Activated CD4-positive, alpha-beta T cell treated with anti-CD3 and anti-CD28 coated beads, Interleukin-2, amount 50 U/mL, for 4 hours (primary cell): ENCODE results near the gene XIRP1.
A peak's percentile ranks its signal among the peaks of the same experiment; 100 is the strongest.
"Not testable (repeated sequence)": the region's sequence is repeated elsewhere in the genome, so short reads cannot be mapped to it uniquely, and the experiment has no call there.

Experiments used
- DNase-seq, 2 experiments: peaks; one replicate each; pipeline ENCODE4 v3.0.0-alpha.2; 2020

The XIRP1 gene

DNA sequence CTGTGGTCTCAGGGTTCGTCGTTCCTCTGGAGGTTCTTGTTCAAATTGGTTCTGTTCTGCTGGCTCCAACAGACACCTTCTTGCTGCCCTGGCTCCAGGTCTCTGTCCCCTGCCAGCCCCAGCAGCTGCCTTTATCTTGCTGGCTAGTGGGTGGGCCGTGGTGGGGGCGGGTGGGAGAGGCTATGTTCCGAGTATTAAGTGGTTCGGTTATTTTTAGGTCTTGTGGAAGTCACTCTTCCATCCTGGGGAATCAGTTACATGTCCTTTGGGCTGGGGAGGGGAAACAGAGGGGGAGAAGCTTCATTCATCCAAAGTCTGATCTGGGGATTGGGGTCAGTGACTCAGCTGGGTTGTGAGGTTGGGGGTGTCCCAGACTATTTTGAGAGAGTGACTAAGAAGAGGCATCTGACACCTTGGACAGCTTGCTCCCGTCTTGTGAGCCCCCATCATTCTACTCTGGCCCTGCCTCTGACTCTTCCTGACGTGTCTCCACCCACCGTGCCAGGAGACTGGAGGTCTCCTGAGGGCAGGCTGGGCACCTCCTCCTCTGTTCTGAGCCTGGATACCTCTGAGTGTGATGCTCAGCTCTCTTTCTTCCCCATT is at the start of gene XIRP1:
Gene XIRP1, minus strand, starts transcription at position 106 of the 603 bp plus-strand sequence. CDS start 3,150 bp downstream, outside the sequence.
- DNase-seq, result no peak

- no peak for DNase-seq
Observed at GRCh38 chr3:39241561-39241960, 49.2 kb upstream of the XIRP1 start.

DNA sequence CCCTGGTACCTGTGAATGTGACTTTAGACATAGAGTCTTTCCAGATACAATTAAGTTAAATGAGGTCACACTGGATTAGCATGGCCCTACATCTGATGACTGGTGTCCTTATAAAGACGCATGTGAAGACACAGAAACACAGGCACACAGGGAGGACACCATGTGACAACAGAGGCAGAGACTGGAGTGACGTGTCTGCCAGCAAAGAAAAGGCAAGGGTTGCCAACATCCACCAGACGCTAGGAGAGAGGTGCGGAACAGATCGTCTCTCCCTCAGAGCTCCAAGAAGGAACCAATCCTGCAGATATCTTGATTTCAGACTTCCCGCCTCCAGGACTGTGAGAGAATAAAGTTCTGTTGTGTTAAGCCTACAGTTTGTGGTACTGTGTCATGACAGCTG is 44.6 kb upstream of the XIRP1 start:
- DNase-seq, result no peak

DNA sequence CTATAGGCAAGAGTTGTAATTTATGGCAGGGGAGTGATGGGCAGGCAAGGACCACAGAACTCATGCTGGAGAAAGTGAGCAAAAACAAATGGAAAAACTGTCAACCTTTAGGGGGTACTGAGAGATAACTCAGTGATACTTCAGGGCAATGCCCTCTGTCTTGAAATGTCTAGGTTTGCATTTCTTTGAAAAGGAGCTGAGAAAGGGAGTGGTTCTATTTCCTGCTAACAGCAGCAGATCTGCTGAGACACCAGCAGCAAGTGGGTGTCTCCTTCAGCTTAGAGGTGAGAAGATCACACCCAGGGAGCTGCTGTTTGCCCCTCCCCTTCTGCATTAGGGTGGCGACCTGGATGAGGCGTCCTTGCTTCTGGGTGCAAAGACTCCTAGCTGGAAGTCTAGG is 42.3 kb upstream of the XIRP1 start:
- DNase-seq, result peak in 1 of 2 experiments; percentile 3

DNA sequence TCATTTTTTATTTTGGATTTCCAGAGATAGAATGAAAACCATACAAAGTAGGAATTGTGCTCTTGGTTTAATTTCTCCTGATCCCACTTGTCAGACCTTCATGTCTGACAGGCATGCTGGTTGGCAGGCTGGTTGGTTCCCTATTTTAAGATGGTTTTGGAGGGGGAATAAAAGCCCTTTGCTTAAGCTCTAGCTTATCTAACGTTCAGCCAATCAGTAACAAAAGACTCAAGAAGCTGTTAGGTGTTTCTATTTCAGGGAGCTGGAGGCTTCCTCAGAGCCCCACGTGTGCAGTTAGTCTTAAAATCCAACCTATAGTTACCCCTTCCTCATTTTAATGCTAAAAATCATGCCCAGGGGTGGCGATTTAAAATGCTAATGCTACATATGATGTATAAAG is 40.5 kb upstream of the XIRP1 start:
- DNase-seq, result no peak

GRCh38 chr3:39230453-39230852 is 38.1 kb upstream of the XIRP1 start:
- no peak for DNase-seq

DNA sequence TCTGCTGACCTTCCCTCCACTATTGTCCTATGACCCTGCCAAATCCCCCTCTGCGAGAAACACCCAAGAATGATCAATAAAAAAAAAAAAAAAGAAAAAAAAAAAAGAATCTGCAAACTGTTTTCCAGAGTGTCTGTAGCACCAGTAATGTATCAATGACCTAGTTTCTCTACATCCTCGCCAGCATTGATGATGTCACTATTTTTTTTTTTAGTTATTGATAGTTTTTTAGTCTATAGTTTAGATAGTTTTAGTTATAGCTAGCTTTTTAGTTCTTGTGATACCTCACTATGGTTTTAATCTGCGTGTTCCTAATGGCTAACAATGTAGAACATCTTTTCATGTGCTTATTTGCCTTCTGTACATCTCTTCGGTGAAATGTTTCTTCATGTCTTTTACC is 36.1 kb upstream of the XIRP1 start:
- DNase-seq, result no peak

DNA sequence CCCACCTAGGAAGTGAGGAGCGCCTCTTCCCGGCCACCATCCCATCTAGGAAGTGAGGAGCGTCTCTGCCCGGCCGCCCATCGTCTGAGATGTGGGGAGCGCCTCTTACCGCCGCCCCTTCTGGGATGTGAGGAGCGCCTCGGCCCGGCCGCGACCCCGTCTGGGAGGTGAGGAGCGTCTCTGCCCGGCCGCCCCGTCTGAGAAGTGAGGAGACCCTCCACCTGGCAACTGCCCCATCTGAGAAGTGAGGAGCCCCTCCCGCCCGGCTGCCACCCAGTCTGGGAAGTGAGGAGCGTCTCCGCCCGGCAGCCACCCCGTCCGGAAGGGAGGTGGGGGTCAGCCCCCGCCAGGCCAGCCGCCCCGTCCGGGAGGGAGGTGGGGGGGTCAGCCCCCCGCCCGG is 35.2 kb upstream of the XIRP1 start:
- DNase-seq, result not testable (repeated sequence)

DNA sequence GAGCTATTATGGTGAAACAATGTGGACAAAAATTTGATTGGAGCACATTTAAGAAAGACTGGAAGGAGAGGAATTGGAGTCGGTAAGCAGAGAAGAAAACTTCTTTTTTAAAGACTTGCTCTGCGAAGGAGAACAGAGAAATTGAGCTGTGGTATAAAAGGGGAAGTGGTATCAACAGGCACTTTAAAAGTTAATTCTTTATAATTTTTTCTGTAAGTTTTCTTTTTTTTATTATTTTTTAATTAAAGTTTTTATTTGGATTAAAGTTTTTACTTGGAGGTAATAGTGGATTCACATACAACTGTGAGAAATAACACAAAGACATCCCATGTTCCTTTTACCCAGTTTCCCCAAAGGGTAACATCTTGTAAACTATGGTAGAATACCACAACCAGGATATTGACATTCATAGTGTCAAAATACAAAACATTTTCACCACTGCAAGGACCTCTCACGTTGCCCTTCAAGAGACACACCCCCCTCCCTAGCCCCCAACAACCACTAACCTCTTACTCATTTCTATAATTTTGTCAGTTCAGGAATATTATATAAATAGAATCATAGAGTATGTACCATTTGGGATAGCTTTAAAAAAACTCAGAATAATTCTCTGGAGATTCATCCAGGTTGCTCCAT is 33.8 kb upstream of the XIRP1 start:
- no peak for DNase-seq

- no peak for DNase-seq
Observed at GRCh38 chr3:39224288-39224687, 31.9 kb upstream of the XIRP1 start.

GRCh38 chr3:39222939-39223338 is 30.5 kb upstream of the XIRP1 start:
- DNase-seq, result no peak

DNA sequence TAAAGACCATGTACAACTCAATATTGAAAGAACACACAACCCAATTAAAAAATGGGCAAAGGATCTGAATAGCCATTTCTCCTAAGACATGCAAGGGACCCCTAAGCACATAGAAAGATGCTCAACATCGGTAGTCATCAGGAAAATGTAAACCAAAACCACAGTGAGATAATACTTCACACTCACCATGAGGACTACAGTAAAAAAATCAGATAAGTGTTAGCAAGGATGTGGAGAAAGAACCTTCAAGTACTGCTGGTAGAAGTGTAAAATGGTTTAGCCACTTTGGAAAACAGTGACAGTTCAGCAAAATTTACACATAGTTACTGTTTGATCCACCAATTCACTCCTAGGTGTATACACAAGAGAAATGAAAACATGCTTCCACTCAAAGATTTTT is 30.1 kb upstream of the XIRP1 start:
- no peak for DNase-seq

DNA sequence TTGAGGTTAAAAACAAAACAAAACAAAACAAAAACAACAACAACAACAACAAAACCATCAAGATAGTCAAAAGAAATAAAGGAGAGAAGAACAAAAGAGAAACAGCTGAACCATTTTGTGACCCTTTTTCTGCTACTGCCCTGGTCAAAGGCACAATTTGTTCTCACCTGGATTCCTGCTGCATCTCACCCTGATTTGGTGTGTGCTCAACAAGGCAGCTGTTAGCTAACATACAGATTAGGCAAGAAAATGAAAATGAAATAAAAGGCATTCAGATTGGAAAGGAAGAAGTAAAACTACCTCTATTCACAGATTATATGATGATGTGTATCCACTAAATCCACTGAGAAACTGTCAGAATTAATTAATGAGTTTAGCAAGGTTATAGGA is 28.7 kb upstream of the XIRP1 start:
- no peak for DNase-seq

DNA sequence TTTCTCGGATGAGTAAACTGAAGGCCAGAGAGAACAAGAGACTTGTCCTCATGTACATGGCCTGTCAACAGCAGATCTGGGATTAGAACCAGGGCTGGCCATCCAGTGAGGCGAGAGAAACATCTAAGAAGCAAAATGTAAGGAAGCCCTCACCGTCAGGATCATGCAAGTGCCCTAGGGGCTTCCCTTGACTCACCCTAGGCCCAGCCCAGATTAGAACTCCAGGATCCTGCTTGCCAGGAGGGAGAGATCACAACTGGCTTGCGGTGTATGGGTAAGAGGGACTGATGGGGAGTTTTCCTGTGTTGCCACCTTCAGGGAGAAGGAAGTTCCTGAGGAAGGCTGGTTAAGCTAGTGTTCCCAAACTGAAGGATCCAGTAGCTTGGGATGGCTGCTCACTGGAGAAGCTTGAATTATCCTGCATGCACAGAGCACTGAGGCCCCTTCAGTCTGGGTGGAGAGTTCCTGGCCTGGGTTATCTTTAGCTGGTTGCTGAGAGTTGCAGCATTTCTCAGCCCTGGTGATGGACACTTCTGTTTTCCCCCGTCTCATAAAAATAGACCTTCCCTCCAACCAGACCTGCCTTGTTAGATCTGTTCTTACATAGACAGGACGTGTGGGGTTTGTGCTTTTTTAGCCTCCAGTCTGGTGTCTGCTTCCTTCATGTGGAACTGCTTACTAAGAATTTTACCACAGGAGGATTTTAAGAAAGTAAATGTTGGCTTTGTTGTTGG is 28.2 kb upstream of the XIRP1 start:
- no peak for DNase-seq

- no peak for DNase-seq
Observed at GRCh38 chr3:39219702-39220101, 27.3 kb upstream of the XIRP1 start.

- no peak for DNase-seq
Observed at GRCh38 chr3:39216176-39216790, 23.9 kb upstream of the XIRP1 start.

GRCh38 chr3:39213613-39214012 is 21.2 kb upstream of the XIRP1 start:
- no peak for DNase-seq

DNA sequence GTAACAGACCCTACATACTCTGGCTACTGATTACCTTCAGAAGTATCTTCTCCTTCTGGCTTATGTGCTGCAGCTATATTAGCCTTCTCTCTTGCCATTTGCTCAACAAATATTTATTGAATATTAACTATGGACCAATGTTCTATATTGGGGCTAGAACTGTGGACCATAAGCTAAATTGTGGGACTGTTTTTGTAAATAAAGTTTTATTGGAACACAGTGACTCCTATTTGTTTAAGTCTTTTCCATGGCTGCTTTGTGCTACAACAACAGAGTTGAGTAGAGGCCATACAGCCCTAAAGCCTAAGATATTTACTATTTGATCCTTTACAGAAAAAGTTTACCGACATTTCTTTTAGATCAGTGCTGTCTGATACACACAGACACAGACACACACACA is 20.3 kb upstream of the XIRP1 start:
- DNase-seq, result no peak

- no peak for DNase-seq
Observed at GRCh38 chr3:39211332-39212130, 19.1 kb upstream of the XIRP1 start.

DNA sequence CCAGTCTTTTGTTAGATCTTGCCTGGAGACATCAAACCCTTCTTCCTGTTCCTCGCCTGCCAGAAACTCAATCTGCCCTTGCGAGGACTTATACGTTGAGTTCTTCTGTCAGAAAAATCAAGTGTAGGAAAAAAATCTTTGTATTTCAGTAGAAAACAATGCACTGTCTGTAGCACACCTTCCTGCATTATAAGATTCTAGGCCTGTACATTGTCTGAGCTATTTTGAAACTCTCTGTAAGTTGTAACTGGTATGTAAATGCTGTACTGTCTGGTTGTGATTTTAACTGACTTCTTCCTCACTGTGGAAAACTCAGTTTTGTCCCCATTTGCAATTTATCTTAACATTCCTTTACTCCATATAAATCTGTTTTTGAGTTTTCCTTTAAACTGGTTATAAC is 17.7 kb upstream of the XIRP1 start:
- DNase-seq, result no peak

DNA sequence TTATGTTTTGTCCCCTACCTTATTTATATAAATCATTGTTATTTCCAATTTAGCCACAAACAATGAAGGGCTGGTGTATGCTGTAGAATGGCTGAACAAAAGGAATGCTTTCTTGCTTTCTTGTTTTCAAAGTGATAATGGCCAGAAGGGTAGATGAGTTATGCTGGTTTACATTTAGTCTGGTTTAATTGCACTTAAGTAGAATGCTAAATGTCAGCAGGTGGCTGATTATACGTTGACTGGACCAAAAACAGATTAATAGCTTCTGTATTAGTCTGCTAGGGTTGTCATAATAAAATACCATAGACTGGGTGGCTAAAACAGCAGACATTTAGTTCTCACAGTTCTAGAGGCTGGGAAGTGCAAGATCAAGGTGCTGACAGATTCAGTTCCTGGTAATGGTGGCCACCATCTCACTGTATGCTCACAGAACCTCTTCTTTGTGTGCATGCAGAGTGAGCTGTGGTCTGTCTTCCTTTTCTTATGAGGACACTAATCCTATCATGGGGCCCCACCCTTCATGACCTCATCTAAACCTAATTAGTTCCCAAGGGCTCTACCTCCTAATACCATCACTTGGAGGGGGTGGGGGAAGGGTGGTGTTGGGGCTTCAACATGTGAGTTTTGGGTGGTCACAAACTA is 17.1 kb upstream of the XIRP1 start:
- no peak for DNase-seq

DNA sequence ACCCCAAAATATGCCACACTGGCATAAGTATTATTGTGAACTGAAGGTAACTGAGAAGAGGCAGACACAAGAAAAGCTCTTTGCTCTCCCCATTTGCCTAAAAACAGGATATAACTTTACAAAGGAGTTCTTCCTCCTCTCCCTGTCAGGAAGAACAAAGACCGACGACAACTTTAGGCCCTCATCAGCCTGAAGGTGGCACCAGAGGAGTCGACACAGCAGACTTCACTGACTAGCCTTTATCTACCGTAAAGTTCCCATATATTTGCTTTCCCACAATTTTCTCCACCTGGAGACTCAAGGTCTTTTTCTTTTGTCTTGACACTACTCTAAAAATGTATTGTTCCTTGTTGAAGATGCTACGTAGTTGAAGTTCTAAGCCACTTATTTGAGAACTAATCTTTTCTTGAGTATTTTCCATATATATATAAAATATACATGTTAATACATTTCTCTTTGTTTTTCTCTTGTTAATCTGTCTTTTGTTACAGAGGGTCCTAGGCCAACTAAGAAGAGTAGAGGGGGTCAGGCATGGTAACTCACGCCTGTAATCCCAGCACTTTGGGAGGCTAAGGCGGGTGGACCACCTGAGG is 16.2 kb upstream of the XIRP1 start:
- peak; percentile 24 to 26 for DNase-seq
